Measurements from ENCODE around the gene SLC12A7.

SLC12A7 gene

GRCh38 chr5:1048861-1049838, 62.7 kb downstream of the SLC12A7 start:
- no peak for DNase-seq (ENCODE audit: low spot score)

- DNase-seq (ENCODE audit: low spot score) = no peak
Measured at GRCh38 chr5:1048162-1048721, 63.6 kb downstream of the SLC12A7 start.

- DNase-seq (ENCODE audit: low spot score) = no peak
Measured at GRCh38 chr5:1047332-1047965, 64.4 kb downstream of the SLC12A7 start.

- DNase-seq (ENCODE audit: low spot score) = no peak
Measured at GRCh38 chr5:1045960-1046560, 65.8 kb downstream of the SLC12A7 start.

- DNase-seq (ENCODE audit: low spot score) = no peak
Measured at GRCh38 chr5:1044117-1044516, 67.7 kb downstream of the SLC12A7 start.

GRCh38 chr5:1043327-1043726, 68.5 kb downstream of the SLC12A7 start:
- no peak for DNase-seq (ENCODE audit: low spot score)

GRCh38 chr5:1042626-1043025, 69.2 kb downstream of the SLC12A7 start:
- no peak for DNase-seq (ENCODE audit: low spot score)

GRCh38 chr5:1041225-1042143, 70.4 kb downstream of the SLC12A7 start:
- no peak for DNase-seq (ENCODE audit: low spot score)

- no peak for DNase-seq (ENCODE audit: low spot score)
Measured at GRCh38 chr5:1040571-1040970, 71.3 kb downstream of the SLC12A7 start.

GRCh38 chr5:1039706-1040260, 72.1 kb downstream of the SLC12A7 start:
- DNase-seq (ENCODE audit: low spot score) = no peak

GRCh38 chr5:1039210-1039548, 72.7 kb downstream of the SLC12A7 start:
- no peak for DNase-seq (ENCODE audit: low spot score)

GRCh38 chr5:1038417-1039209, 73.2 kb downstream of the SLC12A7 start:
- no peak for DNase-seq (ENCODE audit: low spot score)

GRCh38 chr5:1037671-1038416, 74.0 kb downstream of the SLC12A7 start:
- DNase-seq (ENCODE audit: low spot score) = no peak

GRCh38 chr5:1037123-1037670, 74.7 kb downstream of the SLC12A7 start:
- DNase-seq (ENCODE audit: low spot score) = no peak

GRCh38 chr5:1036504-1037122, 75.2 kb downstream of the SLC12A7 start:
- no peak for DNase-seq (ENCODE audit: low spot score)

- DNase-seq (ENCODE audit: low spot score) = no peak
Measured at GRCh38 chr5:1035421-1036405, 76.2 kb downstream of the SLC12A7 start.

GRCh38 chr5:1034986-1035385, 76.9 kb downstream of the SLC12A7 start:
- no peak for DNase-seq (ENCODE audit: low spot score)

- DNase-seq (ENCODE audit: low spot score) = no peak
Measured at GRCh38 chr5:1034421-1034905, 77.4 kb downstream of the SLC12A7 start.
